Measurements from ENCODE around the gene ASIC3. TPM values are rescaled to one million over a fixed set of nuclear protein-coding genes. Genes with fewer than 3 reads are reported as not detected.
A peak's percentile ranks its signal among the peaks of the same experiment; 100 is the strongest.
"Not testable (repeated sequence)": the region's sequence is repeated elsewhere in the genome, so short reads cannot be mapped to it uniquely, and the experiment has no call there.

Gene ASIC3
- total and polyA plus RNA-seq, 10 donors, result 1.1 to 5.0 (median 2.8) TPM

GRCh38 chr7:151023232-151023631, 25.1 kb upstream of the ASIC3 start:
- DNase-seq, result no peak
- no peak overlapping the region for H3K4me3 ChIP-seq
- peaks cover 12 to 23% (median 22%) of the 10 kb centered on the region in 6 donors for H3K4me1 ChIP-seq
- H3K36me3 ChIP-seq, result no peaks in the 10 kb centered on the region
- H3K9me3 ChIP-seq, result no peaks in the 10 kb centered on the region
- intact Hi-C loops (cut with DNase I; ENCODE audit: low total_unique reads), result no loop called here
- TF ChIP-seq POLR2A (IDR thresholded peaks at IDR 0.05) (no peak), CTCF (IDR thresholded peaks at IDR 0.05 in 8 of 11, conservative IDR thresholded peaks at IDR 0.05 in 3 of 11) (no peak), POLR2AphosphoS5 (IDR thresholded peaks at IDR 0.05) (no peak)
- H3K27me3 ChIP-seq (replicated peaks in 1 of 7), result peaks cover 0 to 55% (median 22%) of the 10 kb centered on the region in 7 donors
- H3K27ac ChIP-seq, result no peak overlapping the region
- 73 to 88% (median 75%) methylated on average over 9 to 10 of the region's 10 CpGs for WGBS, 5 donors

DNA sequence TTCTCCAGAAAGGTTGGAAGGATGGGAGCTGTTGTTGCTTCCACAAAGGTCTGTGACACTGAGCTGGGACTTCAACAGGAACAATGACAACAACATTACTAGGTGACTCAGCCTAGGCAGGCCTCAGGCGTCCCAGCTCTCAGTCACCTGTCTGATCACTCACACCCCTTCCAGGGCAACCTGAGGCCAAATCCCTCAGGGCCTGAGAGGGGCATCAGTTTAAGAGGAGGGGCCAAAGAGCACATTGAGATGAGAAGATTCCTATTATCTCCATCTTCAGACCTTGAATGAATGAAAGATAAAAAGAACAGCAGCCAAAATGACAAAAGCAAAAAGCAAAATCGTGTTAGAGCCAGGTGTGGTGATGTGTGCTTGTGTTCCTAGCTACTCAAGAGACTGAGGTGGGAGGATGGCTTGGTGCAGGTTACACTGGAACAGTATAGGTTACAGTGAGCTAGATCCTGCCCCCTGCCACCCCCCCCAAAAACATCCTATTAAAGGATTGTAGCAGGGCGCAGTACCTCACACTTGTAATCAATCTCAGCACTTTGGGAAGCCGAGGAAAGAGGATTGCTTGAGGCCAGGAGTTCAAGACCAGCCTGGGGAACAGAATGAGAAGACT, 23.8 kb upstream of the ASIC3 start, which contains the start of gene ATG9B:
TSS of gene ATG9B (minus strand) at position 60 of the 622 bp plus-strand sequence. CDS start 71 bp downstream, outside the sequence.
- intact Hi-C loops (cut with DNase I; ENCODE audit: low total_unique reads), result no loop called here
- Histone ChIP-seq H3K27ac (no peak within 1 kb of the TSS), H3K9me3 (no peaks in the 10 kb centered on the region), H3K4me3 (no peak within 1 kb of the TSS), H3K27me3 (replicated peaks in 1 of 7) (peaks cover 0 to 42% (median 9%) of the 10 kb centered on the region in 7 donors), H3K36me3 (no peaks in the 10 kb centered on the region), H3K4me1 (peaks cover 6 to 19% (median 18%) of the 10 kb centered on the region in 6 donors)
- WGBS, 5 donors, result 74 to 90% (median 78%) methylated on average over 4 of the region's 4 CpGs
- DNase-seq, result no peak
- TF ChIP-seq POLR2AphosphoS5 (IDR thresholded peaks at IDR 0.05) (no peak), CTCF (IDR thresholded peaks at IDR 0.05 in 8 of 11, conservative IDR thresholded peaks at IDR 0.05 in 3 of 11) (no peak), POLR2A (IDR thresholded peaks at IDR 0.05) (no peak)

DNA sequence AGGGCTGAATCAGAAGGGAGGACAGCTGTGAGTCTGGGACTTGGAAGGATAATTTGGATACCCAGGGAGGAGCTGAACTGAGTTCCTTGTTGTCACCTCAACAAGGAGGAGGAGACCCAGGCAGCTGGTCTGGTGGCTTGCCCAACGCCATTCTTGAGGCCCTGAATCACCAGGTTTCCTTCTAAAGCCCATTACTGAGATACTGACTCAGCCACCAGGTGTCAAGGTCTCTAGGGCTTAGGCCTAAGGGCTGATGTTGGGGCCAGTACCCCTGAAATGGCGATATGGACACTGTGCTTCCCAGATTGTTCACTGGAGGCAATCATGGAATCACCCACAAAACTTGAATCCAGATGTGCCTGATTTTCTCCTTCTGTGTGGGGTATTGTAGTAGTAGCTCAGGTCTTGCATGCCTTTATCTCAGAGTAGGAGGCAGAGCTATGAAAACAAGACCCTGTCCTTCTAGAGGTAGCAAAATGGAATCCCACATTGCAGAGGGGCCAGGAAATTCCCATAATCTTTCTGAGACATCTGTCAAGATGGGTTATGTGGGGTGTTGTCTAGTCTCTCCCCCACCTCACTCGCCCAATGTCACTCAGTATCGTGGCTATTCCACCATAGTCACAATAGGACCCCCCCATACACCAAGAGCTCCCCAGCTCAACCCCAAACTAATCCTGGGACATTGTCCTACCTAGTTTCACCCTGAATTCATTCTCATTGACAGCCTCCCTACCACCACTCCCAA, 22.2 kb upstream of the ASIC3 start:
- Histone ChIP-seq H3K4me1 (peaks cover 6 to 33% (median 21%) of the 10 kb centered on the region in 6 donors), H3K36me3 (peaks cover 0 to under 1% (median 0%) of the 10 kb centered on the region in 6 donors), H3K4me3 (no peak overlapping the region), H3K27ac (no peak overlapping the region), H3K9me3 (no peaks in the 10 kb centered on the region), H3K27me3 (replicated peaks in 1 of 7) (peaks cover 0 to 26% (median 0%) of the 10 kb centered on the region in 7 donors)
- no peak for TF ChIP-seq POLR2A (IDR thresholded peaks at IDR 0.05)
- TF ChIP-seq POLR2AphosphoS5 (IDR thresholded peaks at IDR 0.05), result no peak
- no peak for TF ChIP-seq CTCF (IDR thresholded peaks at IDR 0.05 in 8 of 11, conservative IDR thresholded peaks at IDR 0.05 in 3 of 11)
- intact Hi-C loops (cut with DNase I; ENCODE audit: low total_unique reads), result no loop called here
- no peak for DNase-seq
- WGBS, 5 donors, result 71 to 89% (median 82%) methylated on average over 4 of the region's 4 CpGs

GRCh38 chr7:151026771-151027727, 21.3 kb upstream of the ASIC3 start:
- DNase-seq; H3K9me3 ChIP-seq; H3K36me3 ChIP-seq; intact Hi-C loops (cut with DNase I; ENCODE audit: low total_unique reads): not testable (repeated sequence)
- Histone ChIP-seq H3K4me3 (peak overlapping the region in 3 of 8 donors; percentile 82 to 89 (median 82)), H3K4me1 (peaks cover 6 to 33% (median 21%) of the 10 kb centered on the region in 6 donors), H3K27me3 (replicated peaks in 1 of 7) (peaks cover 0 to 21% (median 0%) of the 10 kb centered on the region in 7 donors), H3K27ac (peak overlapping the region in 6 of 8 donors; percentile 69 to 88 (median 86))
- WGBS, 5 donors, result 44 to 52% (median 48%) methylated on average over 19 of the region's 19 CpGs

- Histone ChIP-seq H3K4me1 (peaks cover 6 to 33% (median 21%) of the 10 kb centered on the region in 6 donors), H3K27ac (peak overlapping the region in 7 of 8 donors; percentile 69 to 88 (median 84)), H3K4me3 (peak overlapping the region; percentile 63 to 97 (median 80)), H3K36me3 (peaks cover 0 to 15% (median 0%) of the 10 kb centered on the region in 6 donors), H3K27me3 (replicated peaks in 1 of 7) (peaks cover 0 to 15% (median 0%) of the 10 kb centered on the region in 7 donors)
- H3K9me3 ChIP-seq; intact Hi-C loops (cut with DNase I; ENCODE audit: low total_unique reads); DNase-seq: not testable (repeated sequence)
- 9 to 15% (median 10%) methylated on average over 16 of the region's 16 CpGs for WGBS, 5 donors
Measured at GRCh38 chr7:151027728-151028130, 20.6 kb upstream of the ASIC3 start.
